GM12874 (cell line): ENCODE results near the gene CDCA4.

Experiments
- TF ChIP-seq, protein P1 (sequence below): IDR thresholded peaks from 2 replicates; pipeline ENCODE4 v1.5.1; 2011; ENCODE audit warnings: low read depth, mild to moderate bottlenecking, control low read depth, low read length, moderate library complexity; ENCODE audit not compliant: insufficient read depth

The CDCA4 gene

DNA sequence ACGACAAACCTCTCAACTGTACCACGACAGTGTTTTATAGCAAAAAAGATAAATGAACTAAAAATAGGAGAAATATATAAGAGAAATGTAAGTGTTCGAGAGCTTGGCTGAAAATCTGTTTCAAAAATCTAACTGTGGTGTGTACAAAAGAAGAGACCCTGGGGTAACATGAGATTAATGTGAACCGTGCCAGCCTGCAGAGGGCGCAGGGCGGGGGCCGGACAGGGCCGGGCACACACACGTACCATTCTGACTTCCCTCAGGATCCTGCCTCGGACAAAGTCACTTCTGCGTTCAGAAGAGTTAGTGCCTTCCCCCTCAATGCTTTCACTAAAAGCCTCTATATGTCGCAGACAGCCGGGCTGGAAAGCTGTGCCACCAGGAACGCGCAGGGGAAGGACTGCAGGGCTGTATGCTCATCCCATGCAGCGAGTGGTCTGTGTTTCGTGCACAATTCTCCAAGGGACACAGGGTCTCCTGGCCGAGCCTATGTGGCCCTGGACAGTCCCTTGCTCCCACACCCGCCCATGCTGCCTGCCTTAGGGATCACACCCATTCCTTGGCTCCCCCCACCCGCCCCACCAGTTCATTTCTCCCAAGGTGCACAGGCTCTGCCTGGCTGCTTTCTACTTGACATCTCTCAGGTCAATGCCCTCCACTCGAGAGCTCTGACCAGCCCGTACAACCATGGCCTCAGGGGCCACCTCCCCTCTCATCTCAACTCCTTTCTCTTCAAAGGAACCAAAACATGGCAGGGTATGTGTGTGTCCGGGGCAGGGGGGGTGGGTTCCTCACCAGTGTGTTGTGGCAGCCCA lies 8.5 kb downstream of the CDCA4 start:
- TF ChIP-seq, protein P1, sequence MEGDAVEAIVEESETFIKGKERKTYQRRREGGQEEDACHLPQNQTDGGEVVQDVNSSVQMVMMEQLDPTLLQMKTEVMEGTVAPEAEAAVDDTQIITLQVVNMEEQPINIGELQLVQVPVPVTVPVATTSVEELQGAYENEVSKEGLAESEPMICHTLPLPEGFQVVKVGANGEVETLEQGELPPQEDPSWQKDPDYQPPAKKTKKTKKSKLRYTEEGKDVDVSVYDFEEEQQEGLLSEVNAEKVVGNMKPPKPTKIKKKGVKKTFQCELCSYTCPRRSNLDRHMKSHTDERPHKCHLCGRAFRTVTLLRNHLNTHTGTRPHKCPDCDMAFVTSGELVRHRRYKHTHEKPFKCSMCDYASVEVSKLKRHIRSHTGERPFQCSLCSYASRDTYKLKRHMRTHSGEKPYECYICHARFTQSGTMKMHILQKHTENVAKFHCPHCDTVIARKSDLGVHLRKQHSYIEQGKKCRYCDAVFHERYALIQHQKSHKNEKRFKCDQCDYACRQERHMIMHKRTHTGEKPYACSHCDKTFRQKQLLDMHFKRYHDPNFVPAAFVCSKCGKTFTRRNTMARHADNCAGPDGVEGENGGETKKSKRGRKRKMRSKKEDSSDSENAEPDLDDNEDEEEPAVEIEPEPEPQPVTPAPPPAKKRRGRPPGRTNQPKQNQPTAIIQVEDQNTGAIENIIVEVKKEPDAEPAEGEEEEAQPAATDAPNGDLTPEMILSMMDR = no peak

DNA sequence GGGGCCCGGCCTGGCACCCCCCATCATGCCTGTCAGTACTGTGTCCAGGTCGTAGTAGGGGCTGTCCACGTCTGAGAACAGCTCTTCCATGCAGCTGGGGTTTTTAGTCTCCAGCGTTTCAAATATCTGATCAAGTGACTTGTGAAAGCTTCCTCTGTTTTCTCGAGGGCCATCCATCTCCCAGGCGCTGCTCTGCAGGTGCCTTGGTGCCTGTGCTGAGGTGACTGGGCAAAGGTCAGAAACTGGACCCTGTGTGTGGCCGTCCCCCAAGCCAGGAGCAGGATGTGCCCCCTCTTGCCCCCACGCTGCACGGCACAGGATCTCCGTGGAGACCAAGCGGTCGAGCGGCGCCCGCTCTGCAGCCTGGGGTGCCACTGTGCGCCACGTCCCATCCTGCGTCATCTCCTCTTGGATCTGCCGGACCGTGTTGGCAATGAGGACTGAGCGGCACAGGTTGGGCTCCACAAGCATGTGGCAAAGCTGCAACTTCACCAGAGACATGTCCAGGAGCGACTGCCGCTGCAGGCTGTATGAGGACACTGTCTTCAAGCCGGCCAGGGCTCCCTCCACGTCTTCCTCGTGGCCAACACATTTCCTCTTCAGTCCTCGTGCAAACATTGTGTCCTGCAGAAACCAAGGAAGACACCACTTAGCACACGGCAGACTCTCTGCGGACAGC lies 9.4 kb downstream of the CDCA4 start:
- TF ChIP-seq, protein P1 = no peak

DNA sequence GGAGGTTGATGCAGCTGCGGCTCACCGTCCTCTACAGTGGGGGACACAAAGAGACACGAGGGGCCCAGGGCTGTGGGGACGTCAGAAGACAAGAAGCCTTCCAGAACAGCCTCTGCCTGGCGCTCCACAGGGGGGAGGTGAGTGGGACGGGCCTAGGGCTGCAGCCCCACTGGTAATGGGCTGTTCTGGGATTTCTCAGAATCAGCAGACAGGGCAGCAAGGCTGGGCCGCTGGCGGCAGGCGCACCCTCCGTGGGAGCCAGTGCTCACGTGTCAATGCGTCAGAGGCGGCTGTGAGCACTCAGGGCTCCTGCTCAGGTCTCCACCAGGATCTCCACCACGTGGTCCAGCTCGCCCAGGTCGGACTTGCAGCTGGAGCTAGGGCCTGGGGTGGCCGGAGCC lies 10.0 kb downstream of the CDCA4 start:
- TF ChIP-seq, protein P1 = no peak

DNA sequence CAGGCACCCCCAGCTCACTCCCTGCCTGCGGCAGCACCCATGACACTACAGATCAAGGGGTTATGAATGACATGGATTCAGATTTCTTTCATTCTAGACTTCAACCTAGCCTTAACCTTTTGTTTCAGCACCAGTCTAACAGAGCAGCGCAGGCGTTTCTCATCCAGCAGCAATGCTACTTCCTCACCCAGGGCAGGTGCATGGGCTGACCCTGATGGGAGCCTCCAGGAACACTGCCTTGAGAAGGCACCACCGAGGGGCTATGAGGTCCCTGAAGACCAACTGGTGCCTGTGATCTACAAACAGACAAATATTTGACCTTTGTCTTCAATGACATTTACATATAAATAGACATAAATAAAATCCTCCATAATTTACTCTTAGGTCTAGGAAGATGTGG lies 10.8 kb downstream of the CDCA4 start:
- TF ChIP-seq, protein P1 = no peak

DNA sequence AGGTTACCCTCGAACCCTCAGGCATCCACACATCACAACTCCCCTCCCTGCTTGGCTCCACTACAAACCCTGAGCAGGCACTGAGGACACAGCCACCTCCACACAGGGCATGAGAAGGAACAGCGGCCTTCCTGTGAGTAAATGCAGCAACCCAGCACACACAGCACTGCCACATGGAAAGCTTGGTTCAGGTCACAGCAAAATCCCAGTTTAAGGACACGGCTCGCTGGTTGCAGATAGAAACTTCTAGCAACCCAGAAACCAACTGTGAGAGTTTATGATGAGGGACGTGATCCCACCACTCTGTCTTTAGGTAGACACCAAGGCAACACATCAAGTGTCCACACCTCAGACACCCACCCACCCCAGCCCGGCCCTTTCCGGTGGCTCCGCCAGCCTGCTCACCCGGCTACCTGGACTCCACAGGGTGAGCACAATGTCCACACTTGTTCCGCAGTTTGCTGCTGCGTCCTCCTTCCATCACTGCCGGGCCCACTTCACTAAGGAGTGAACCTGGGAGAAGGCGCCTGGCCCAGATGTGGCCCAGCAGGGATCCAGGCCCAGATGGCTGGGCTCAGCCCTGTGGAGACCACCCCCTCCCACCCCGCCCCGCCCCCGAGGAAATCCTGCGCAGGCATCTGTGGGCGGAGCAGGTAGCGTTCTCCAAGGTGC lies 13.2 kb downstream of the CDCA4 start:
- TF ChIP-seq, protein P1 = no peak

GRCh38 chr14:105006831-105007592 lies 13.9 kb downstream of the CDCA4 start:
- TF ChIP-seq, protein P1 = no peak
